ENCODE data around the gene GNB5. TPM values are rescaled to one million over a fixed set of nuclear protein-coding genes. Genes with fewer than 3 reads are reported as not detected.
A peak's percentile ranks its signal among the peaks of the same experiment; 100 is the strongest.
"Not testable (repeated sequence)": the region's sequence is repeated elsewhere in the genome, so short reads cannot be mapped to it uniquely, and the experiment has no call there.

GNB5 gene
- polyA plus RNA-seq (ENCODE audit: insufficient read length in 4 of 4): 10 to 100 TPM; 14.9 to 23.4 (median 16.8) TPM

- no peak for DNase-seq (ENCODE audit: low read depth in 4 of 4, low spot score in 2 of 4)
These were observed at the start of gene GNB5 for GRCh38 chr15:52191207-52191606. GNB5 (minus strand) TSS chr15:52191392; CDS start chr15:52184676, 6,716 bp downstream.

- no peak for DNase-seq (ENCODE audit: low read depth in 4 of 4, low spot score in 2 of 4)
These were observed 49.0 kb upstream of the GNB5 start for GRCh38 chr15:52240166-52240565.

- not testable (repeated sequence) for DNase-seq (ENCODE audit: low read depth in 4 of 4, low spot score in 2 of 4)
These were observed 47.9 kb upstream of the GNB5 start for GRCh38 chr15:52238989-52239525.

GRCh38 chr15:52238149-52238548 is 47.0 kb upstream of the GNB5 start:
- DNase-seq (ENCODE audit: low read depth in 4 of 4, low spot score in 2 of 4): no peak

GRCh38 chr15:52236013-52236412 is 44.8 kb upstream of the GNB5 start:
- DNase-seq (ENCODE audit: low read depth in 4 of 4, low spot score in 2 of 4): no peak

- DNase-seq (ENCODE audit: low read depth in 4 of 4, low spot score in 2 of 4): no peak
These were observed 43.7 kb upstream of the GNB5 start for GRCh38 chr15:52234596-52235541.

- no peak for DNase-seq (ENCODE audit: low read depth in 4 of 4, low spot score in 2 of 4)
These were observed 42.2 kb upstream of the GNB5 start for GRCh38 chr15:52233405-52233804.

GRCh38 chr15:52232327-52232726 is 41.1 kb upstream of the GNB5 start:
- DNase-seq (ENCODE audit: low read depth in 4 of 4, low spot score in 2 of 4): no peak

- DNase-seq (ENCODE audit: low read depth in 4 of 4, low spot score in 2 of 4): no peak
These were observed 38.9 kb upstream of the GNB5 start for GRCh38 chr15:52230073-52230472.

- DNase-seq (ENCODE audit: low read depth in 4 of 4, low spot score in 2 of 4): peak in 2 of 4 donors; percentile 24 to 59
These were observed 37.7 kb upstream of the GNB5 start for GRCh38 chr15:52228921-52229320.

- DNase-seq (ENCODE audit: low read depth in 4 of 4, low spot score in 2 of 4): peak in 2 of 4 donors; percentile 24 to 59
These were observed 36.3 kb upstream of the GNB5 start for GRCh38 chr15:52227456-52227855.

GRCh38 chr15:52225230-52225629 is 34.0 kb upstream of the GNB5 start:
- DNase-seq (ENCODE audit: low read depth in 4 of 4, low spot score in 2 of 4): no peak

- no peak for DNase-seq (ENCODE audit: low read depth in 4 of 4, low spot score in 2 of 4)
These were observed 33.0 kb upstream of the GNB5 start for GRCh38 chr15:52224211-52224610.

- DNase-seq (ENCODE audit: low read depth in 4 of 4, low spot score in 2 of 4): peak in 1 of 4 donors; percentile 23
These were observed 30.5 kb upstream of the GNB5 start for GRCh38 chr15:52221730-52222129.

GRCh38 chr15:52220937-52221660 is 29.9 kb upstream of the GNB5 start:
- no peak for DNase-seq (ENCODE audit: low read depth in 4 of 4, low spot score in 2 of 4)

- no peak for DNase-seq (ENCODE audit: low read depth in 4 of 4, low spot score in 2 of 4)
These were observed 29.1 kb upstream of the GNB5 start for GRCh38 chr15:52220251-52220650.

- no peak for DNase-seq (ENCODE audit: low read depth in 4 of 4, low spot score in 2 of 4)
These were observed 27.6 kb upstream of the GNB5 start for GRCh38 chr15:52218816-52219215.

GRCh38 chr15:52218371-52218770 is 27.2 kb upstream of the GNB5 start:
- no peak for DNase-seq (ENCODE audit: low read depth in 4 of 4, low spot score in 2 of 4)

GRCh38 chr15:52217186-52217585 is 26.0 kb upstream of the GNB5 start:
- no peak for DNase-seq (ENCODE audit: low read depth in 4 of 4, low spot score in 2 of 4)

- no peak for DNase-seq (ENCODE audit: low read depth in 4 of 4, low spot score in 2 of 4)
These were observed 23.4 kb upstream of the GNB5 start for GRCh38 chr15:52214553-52214952.

GRCh38 chr15:52213206-52213605 is 22.0 kb upstream of the GNB5 start:
- no peak for DNase-seq (ENCODE audit: low read depth in 4 of 4, low spot score in 2 of 4)

Measured in left renal cortex interstitium (tissue), 4 donors.